Measurements from ENCODE around the gene PRR16.

PRR16 gene

GRCh38 chr5:120464627-120465435, 731 bp downstream of the PRR16 start:
- no peak for DNase-seq

DNA sequence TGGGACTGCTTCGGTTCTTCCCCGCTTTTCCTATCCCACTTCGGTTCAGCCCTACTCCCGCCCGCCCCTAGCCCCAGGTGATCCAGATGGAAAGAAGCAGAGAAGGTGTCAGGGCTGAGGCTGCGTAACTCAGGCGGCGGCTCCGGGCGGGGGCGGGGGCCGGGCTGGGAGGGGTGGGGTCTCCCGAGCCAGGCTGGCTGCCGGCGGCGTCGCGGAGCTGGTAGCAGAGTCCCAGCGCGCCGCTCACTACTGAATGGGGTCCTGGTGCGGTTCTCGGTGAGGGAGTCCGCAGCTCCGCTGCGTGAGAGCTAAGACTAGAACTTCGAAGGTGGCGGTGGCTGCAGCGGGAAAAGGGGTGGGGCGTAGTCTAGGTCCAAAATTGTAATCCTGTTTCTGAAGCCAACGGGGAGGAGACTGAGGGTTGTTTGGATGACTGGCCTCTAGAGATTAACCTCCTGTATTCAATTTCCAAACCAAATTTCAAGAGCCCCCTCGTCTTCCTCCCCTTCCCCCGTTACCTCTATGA, 1.4 kb downstream of the PRR16 start:
- DNase-seq: no peak

DNA sequence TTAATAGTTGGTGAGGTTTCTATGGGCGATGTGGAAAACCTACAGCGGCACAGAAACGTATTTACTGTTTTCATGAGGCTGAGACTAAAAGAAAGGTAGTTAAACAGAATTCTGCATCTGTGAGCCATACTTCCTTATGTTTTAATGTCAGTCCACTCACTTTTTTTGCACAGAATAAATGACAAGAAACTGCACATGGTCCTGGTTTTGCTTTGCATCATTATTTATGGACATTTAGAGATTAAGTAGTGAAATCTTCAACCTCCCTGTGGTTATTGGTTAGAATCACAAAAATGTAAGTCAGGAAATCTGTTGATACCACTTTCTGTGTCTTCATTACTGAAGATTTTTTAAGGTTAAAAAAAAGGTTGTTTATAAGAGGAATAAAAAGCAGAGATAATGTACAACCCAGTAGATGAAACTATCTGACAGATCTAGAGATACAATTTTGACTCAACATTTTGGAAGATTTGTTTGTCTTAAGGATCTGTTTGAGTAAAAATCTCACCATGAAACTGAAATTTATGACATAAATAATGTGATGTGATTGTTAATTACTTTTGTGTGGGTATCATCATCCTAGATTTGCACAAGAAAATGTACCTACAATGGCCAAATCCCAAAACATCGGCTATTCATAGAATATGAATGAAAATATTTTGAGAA, 2.4 kb downstream of the PRR16 start:
- no peak for DNase-seq

DNA sequence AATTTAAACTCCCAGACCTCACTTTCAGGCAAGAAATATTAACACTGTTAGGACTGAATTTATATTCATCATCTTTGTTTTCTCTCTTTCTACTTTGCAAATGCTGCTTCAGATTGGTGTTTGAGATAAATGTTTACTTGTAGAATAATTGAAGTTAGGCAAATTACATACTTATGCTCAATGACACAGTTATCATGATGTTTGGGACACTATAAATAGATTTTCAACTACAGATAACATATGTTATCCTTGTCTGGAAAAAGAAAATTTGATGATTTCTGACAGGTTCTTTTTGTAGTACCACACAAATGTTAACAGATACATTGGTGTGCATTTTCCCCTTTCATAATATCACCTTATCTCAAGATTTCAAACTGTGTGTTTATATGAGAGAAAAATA, 7.9 kb downstream of the PRR16 start:
- no peak for DNase-seq

DNA sequence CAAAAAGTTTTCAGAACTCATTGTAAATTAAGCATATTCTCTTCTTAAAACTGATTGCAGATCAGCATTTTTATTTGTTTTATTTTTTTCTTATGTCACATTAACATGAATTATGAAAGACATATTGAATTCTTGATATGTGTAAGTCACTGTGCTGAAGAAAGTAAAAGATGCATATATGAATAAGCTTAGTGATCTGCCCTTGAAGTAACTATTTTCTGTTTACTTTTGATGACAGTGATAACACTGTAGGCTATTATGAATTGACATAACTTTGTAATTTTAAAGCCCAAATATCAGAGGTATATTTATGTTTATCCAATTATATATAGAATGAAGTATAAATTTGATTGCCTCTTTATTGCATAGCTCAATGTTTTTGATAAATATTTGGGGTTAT, 8.8 kb downstream of the PRR16 start:
- DNase-seq: no peak

DNA sequence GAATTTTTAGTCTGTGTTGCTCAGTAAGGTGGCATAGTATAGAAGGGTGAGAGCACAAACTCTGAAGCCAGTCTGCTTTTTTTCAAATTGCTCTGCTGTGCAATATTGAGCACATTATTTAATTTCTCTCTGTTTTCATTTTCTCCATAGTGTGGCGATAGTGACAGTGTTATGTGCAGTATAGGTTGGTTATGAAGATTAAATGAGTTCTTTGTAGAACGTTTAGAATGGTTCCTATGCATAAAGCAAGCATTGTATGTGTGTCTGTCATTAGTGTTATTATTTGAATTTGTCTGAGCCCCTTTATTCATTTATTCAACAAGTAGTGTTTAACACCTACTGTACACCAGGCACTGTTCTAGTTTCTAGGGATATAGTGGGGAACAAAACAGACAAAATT, 9.2 kb downstream of the PRR16 start:
- DNase-seq: no peak

DNA sequence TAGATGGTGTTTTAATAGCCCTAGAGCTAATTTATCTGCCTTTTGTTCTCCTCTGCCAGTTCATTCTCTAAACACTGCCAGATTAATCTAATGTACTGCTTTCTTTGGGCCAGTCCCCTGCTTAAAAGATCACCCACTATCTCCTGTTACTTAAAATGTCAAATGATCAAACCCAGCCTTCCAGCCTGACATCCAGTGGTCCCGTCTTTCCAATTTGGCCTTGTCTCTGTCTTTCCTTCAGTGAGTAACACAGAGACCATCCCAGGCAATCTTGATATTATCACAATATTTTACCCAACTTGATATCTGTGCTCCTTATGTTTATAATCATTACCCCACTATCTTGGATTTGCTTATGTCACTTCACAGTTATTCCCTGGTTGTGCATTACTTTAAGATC, 12.0 kb downstream of the PRR16 start:
- DNase-seq: no peak

DNA sequence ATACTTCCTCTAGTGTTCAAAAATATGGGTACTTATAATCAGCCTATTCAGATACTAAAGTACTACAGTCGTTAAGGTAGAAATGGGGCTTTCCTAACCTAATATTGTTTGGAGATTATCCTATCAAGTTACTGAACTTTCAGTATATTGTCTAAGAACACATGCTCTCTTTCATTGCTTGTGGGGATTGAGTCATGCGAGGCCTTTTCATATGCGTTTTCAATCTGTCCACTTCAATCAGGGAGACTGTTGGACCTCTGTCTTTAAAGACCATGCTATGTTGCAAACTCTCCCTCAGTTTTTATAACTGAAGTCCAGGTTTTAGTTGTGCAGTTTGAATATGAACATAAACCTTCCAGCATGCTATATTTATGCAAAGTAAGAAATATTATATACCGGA, 15.0 kb downstream of the PRR16 start:
- DNase-seq: no peak

- DNase-seq: no peak
Measured at GRCh38 chr5:120499876-120500563, 35.9 kb downstream of the PRR16 start.

DNA sequence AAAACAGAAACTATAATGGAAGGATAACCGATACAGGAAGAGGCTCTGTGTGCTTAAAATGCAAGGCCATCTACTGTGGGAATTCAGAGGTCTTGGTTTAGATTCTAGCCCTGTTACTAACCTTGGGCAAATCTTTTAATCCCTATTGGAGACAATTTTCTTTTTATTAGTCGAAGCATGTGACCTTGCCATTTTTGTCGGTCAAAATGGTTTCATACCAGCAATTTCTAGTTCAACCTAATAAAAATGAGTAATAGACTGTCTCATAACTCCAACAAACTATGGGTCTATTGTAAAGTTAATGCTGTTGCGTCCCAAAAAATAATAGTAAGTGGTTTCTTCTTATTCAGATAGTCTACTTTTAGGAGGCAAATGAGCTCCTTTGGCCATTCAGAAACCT, 38.4 kb downstream of the PRR16 start:
- DNase-seq: no peak

GRCh38 chr5:120503341-120503740, 39.2 kb downstream of the PRR16 start:
- DNase-seq: no peak

GRCh38 chr5:120504057-120504456, 40.0 kb downstream of the PRR16 start:
- DNase-seq: no peak

DNA sequence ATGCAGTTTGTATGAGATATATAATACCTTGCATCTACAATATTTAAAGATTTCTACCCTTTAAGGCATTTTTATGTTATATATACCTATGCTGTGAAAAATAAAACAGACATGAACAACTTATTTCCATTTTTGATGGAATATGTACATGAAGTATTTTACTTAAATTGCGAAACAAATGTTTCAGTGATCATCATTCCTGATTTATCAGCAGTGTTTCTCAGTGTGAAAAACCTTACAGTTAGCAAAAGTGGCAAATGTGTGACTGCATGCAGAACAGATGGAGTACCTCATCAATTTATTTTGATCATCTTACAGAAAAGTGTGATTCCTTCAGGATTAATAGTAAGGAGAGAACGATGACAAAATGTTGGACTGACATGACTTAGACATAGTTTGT, 43.1 kb downstream of the PRR16 start:
- DNase-seq: no peak

DNA sequence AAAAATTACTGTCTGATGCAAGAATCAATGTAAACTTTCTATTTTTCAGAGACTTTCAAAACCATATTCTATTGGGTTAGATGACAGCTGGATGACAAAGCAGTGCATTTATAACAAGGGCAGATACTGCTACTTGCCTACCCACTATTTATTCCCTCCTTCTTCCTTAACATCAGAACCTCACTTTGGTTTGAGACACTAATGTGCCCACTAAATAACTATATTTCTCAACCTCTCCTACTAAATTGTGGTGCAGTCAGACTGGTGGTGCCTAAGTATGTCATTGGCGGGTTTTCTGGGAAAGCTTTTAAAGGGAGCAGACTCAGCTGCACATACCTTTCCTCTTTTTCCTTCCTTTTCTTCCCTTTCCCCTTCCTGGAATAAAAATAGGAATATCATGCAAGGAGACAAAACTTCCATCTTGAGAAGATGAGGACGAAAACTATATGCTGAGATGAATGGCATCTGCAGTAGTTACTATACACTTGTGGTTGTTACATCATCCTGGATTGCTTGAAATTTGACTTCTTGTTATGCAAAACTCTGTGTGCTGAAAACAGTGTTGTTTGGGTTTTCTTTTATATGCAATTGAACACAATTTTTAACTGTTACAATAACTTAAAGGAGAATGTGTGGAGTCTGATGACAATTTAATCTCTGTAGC, 43.8 kb downstream of the PRR16 start:
- no peak for DNase-seq

- no peak for DNase-seq
Measured at GRCh38 chr5:120509053-120509452, 45.0 kb downstream of the PRR16 start.

- DNase-seq: no peak
Measured at GRCh38 chr5:120510098-120510637, 46.1 kb downstream of the PRR16 start.

- no peak for DNase-seq
Measured at GRCh38 chr5:120510994-120511686, 47.0 kb downstream of the PRR16 start.

DNA sequence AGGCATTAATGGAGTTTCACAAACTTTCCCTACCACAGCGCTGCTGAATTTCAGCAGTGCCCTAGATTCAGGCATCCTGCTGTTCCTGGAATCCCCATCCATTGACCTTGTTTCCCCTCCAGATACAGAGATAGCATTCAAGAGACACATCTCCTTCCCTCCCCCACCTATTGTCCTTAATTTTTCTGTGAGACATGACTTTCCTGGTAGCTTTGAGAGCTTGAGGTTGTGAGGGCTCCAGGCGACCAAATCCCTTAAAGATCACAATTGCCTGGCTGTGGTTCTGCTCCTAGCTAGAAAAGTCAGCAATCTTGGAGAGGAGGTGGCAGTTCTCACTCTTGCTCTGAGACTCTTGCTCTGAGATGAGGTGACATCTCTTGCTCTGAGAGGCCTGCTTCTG, 48.0 kb downstream of the PRR16 start:
- DNase-seq: no peak

GRCh38 chr5:120512791-120513650, 48.9 kb downstream of the PRR16 start:
- no peak for DNase-seq

DNA sequence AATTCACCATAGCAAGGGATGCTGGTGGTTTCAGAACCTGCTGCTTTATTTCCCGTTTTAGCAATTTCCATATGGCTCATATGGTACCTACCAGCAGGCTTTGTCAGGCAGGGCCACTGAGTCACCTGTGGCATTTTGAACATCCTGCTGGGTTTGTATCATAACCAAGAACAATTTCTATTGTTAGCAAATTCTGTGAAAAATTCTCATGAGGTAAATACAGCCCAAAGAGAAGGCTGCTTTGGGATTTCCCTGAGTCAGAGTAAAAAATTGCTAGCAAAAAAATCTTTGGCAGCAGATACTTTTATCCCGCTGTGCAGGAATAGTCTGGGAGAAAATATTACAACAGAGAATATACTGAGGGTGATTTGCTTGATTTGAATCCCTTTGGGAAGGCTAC, 52.7 kb downstream of the PRR16 start:
- no peak for DNase-seq

DNA sequence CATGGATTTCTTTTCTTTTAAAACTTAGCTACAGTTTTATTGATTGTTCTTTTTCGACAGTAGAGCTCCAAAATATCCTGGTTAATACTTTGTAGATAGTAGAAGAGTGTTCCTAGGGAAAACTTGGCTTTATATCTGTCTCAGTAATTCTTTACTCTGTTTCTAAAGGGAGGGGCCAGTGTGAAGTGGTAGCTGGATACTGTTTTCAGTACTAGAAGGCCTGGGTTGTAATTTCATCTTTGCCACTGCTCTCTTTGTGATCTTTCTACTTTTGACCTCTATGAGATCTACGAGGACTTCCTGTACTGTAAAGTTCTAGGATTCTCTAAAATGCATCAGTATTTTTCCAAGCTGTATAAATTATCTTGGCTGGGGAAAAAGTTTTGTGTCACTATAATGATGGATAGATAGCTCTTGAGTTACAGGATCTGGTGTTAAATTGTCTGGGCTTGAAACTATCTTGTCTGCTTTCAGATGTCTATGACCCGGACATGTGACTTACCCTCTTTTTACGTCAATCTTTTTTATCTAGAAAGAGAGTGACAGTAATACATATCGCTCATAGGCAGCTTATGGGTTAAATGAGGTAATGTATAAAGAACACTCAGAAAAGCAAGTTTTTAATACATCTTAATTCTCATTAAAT, 53.6 kb downstream of the PRR16 start:
- no peak for DNase-seq

All from NCI-H187 treated with DMSO at 0.1 percent for 48 hours (cell line).